Measurements from ENCODE around the gene IRGQ.
"Not testable (repeated sequence)": the region's sequence is repeated elsewhere in the genome, so short reads cannot be mapped to it uniquely, and the experiment has no call there.

The IRGQ gene

GRCh38 chr19:43623889-43624670 lies 28.1 kb upstream of the IRGQ start:
- no peak for DNase-seq

GRCh38 chr19:43622956-43623355 lies 27.0 kb upstream of the IRGQ start:
- DNase-seq: no peak

- DNase-seq: no peak
Observed at GRCh38 chr19:43622070-43622469, 26.1 kb upstream of the IRGQ start.

GRCh38 chr19:43620061-43621001 lies 24.4 kb upstream of the IRGQ start:
- DNase-seq: no peak

GRCh38 chr19:43619262-43620060 lies 23.5 kb upstream of the IRGQ start, which contains the start of gene ZNF428:
TSS of gene ZNF428 (minus strand) at chr19:43619629. CDS start at chr19:43614304, 5,325 bp downstream.
- DNase-seq: peak; percentile 90

- no peak for DNase-seq
Observed at GRCh38 chr19:43618921-43619261, 23.0 kb upstream of the IRGQ start.

- no peak for DNase-seq
Observed at GRCh38 chr19:43616954-43617353, 21.0 kb upstream of the IRGQ start.

GRCh38 chr19:43616306-43616705 lies 20.4 kb upstream of the IRGQ start:
- DNase-seq: no peak

GRCh38 chr19:43612374-43612773 lies 16.4 kb upstream of the IRGQ start:
- DNase-seq: no peak

GRCh38 chr19:43611788-43612187 lies 15.9 kb upstream of the IRGQ start, which contains the start of gene SRRM5:
TSS of gene SRRM5 (plus strand) at chr19:43612088. CDS start at chr19:43612122, 34 bp downstream.
- DNase-seq: no peak

GRCh38 chr19:43610493-43610892 lies 14.6 kb upstream of the IRGQ start:
- peak; percentile 47 for DNase-seq

GRCh38 chr19:43609872-43610271 lies 13.9 kb upstream of the IRGQ start:
- DNase-seq: no peak

GRCh38 chr19:43607238-43608205 lies 11.6 kb upstream of the IRGQ start:
- no peak for DNase-seq

- DNase-seq: no peak
Observed at GRCh38 chr19:43606569-43607229, 10.8 kb upstream of the IRGQ start.

GRCh38 chr19:43605875-43606568 lies 10.1 kb upstream of the IRGQ start:
- no peak for DNase-seq

- not testable (repeated sequence) for DNase-seq
Observed at GRCh38 chr19:43600326-43600725, 4.4 kb upstream of the IRGQ start.

- DNase-seq: no peak
Observed at GRCh38 chr19:43599635-43600295, 3.8 kb upstream of the IRGQ start.

- DNase-seq: no peak
Observed at GRCh38 chr19:43598445-43599240, 2.7 kb upstream of the IRGQ start.

GRCh38 chr19:43597876-43598275 lies 1.9 kb upstream of the IRGQ start:
- DNase-seq: no peak

Data from fibroblast of skin of back (primary cell).